RWPE2 (cell line): Measurements from ENCODE around the gene MDFIC.

Experiments used
- ATAC-seq: fragments of 200-7000 bp; cut with Tn5 transposase; 3 replicates; pipeline ENCODE4 v1.9.1; 2021; ENCODE audit warnings: low read depth
- DNase-seq: peaks from one replicate; pipeline ENCODE4 v3.0.0-alpha.2; 2020; ENCODE audit warnings: low spot score
- H3K27ac ChIP-seq: fragments of 450-650 bp; 2 replicates; pipeline ENCODE4 v1.5.1; 2017; ENCODE audit warnings: mild to moderate bottlenecking; ENCODE audit not compliant: poor library complexity, severe bottlenecking
- H3K27me3 ChIP-seq: fragments of 250-450 bp; sonication (Bioruptor Pico); 2 replicates; pipeline ENCODE4 v1.5.1; 2021; ENCODE audit warnings: mild to moderate bottlenecking, moderate library complexity; ENCODE audit not compliant: insufficient read depth, poor library complexity, severe bottlenecking
- H3K36me3 ChIP-seq: fragments of 250-450 bp; sonication (Bioruptor Pico); 2 replicates; pipeline ENCODE4 v1.5.1; 2020; ENCODE audit warnings: low read depth, mild to moderate bottlenecking, moderate library complexity
- H3K4me1 ChIP-seq: fragments of 250-450 bp; sonication (Bioruptor Pico); 2 replicates; pipeline ENCODE4 v1.5.1; 2021; ENCODE audit warnings: mild to moderate bottlenecking, moderate library complexity; ENCODE audit not compliant: insufficient read depth, poor library complexity, severe bottlenecking
- H3K4me3 ChIP-seq: fragments of 250-450 bp; sonication (Bioruptor Pico); 2 replicates; pipeline ENCODE4 v1.5.1; 2021; ENCODE audit warnings: mild to moderate bottlenecking, moderate library complexity; ENCODE audit not compliant: severe bottlenecking
- H3K9me3 ChIP-seq: fragments of 250-450 bp; sonication (Bioruptor Pico); 2 replicates; pipeline ENCODE4 v1.5.1; 2021; ENCODE audit warnings: mild to moderate bottlenecking, moderate library complexity; ENCODE audit not compliant: severe bottlenecking
- TF ChIP-seq, protein P1 (sequence below): fragments of 450-650 bp; IDR thresholded peaks from one replicate; pipeline ENCODE4 v1.5.1; 2017; ENCODE audit warnings: mild to moderate bottlenecking, moderate library complexity; ENCODE audit not compliant: poor library complexity, severe bottlenecking

The MDFIC gene

DNA sequence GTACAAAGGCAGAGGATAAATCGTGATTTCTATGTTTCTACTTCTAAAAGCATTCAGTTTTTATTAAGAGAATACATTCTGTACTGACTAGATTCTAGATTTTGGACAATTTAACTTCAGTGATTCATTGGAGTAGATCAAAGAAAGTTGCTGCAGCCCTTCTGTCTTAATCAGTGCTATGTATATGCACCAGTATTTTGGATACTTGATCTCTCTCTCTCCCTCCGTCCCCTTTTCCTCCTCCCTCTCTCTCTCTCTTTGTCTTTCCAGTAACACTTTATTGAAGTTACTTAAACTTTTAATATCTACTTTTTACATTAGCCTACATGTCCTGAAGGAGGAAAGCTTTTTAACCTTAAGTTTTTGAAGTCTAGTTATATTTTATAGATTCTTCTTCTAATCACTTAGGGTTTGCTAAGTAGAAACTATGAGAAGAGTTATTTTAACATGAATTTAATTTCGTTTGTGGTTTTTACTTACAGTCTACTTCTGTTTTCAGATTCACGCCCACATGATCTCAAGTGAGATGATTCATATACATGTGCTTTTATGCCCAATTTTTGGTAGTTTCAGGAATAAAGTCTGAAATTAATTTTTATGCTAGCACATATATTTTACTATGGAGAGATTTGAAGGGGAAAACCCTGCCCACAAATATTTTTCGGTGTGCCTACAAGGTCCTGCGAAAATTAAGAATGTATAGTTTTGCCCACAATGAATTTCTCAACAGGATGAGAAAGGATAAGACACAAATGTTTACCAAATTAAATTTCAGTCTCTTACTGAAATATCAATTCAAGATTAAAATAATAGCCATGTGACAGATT is 9.1 kb downstream of the MDFIC start:
- H3K27ac ChIP-seq = no peak overlapping the region
- ATAC-seq = no peak

DNA sequence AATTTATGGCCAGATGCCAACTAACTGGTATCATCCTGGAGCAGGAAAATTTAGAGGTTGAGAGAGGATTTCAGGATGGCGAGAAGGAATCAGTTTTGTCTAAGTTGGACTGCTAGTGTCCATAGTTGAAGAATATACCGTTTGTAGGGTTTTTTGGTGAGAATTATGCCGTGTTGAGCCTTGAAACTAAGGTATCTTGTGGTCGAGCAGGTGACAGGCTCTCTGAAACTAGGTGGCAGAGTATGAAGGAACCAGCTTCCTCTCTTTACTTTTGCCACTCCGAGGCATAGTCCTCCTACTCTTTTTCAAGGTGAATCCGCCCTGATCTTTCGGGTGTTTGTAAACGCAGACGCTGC is 9.7 kb downstream of the MDFIC start:
- H3K4me1 ChIP-seq = peaks cover 13% of the 10 kb centered on the region
- peaks cover 4% of the 10 kb centered on the region; the same call in 1 of the 2 replicates for H3K36me3 ChIP-seq
- DNase-seq = no peak
- TF ChIP-seq, protein P1, sequence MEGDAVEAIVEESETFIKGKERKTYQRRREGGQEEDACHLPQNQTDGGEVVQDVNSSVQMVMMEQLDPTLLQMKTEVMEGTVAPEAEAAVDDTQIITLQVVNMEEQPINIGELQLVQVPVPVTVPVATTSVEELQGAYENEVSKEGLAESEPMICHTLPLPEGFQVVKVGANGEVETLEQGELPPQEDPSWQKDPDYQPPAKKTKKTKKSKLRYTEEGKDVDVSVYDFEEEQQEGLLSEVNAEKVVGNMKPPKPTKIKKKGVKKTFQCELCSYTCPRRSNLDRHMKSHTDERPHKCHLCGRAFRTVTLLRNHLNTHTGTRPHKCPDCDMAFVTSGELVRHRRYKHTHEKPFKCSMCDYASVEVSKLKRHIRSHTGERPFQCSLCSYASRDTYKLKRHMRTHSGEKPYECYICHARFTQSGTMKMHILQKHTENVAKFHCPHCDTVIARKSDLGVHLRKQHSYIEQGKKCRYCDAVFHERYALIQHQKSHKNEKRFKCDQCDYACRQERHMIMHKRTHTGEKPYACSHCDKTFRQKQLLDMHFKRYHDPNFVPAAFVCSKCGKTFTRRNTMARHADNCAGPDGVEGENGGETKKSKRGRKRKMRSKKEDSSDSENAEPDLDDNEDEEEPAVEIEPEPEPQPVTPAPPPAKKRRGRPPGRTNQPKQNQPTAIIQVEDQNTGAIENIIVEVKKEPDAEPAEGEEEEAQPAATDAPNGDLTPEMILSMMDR = no peak
- H3K27ac ChIP-seq = no peak overlapping the region
- no peaks in the 10 kb centered on the region for H3K9me3 ChIP-seq
- H3K27me3 ChIP-seq = no peaks in the 10 kb centered on the region
- H3K4me3 ChIP-seq = no peak overlapping the region
- ATAC-seq = no peak

More for the DNA sequence above, 9.1 kb downstream of the MDFIC start:
- Histone ChIP-seq H3K4me1 (peaks cover 13% of the 10 kb centered on the region), H3K36me3 (peaks cover 4% of the 10 kb centered on the region; the same call in 1 of the 2 replicates), H3K4me3 (no peak overlapping the region), H3K9me3 (no peaks in the 10 kb centered on the region), H3K27me3 (no peaks in the 10 kb centered on the region)
- TF ChIP-seq, protein P1 = no peak
- DNase-seq = no peak

DNA sequence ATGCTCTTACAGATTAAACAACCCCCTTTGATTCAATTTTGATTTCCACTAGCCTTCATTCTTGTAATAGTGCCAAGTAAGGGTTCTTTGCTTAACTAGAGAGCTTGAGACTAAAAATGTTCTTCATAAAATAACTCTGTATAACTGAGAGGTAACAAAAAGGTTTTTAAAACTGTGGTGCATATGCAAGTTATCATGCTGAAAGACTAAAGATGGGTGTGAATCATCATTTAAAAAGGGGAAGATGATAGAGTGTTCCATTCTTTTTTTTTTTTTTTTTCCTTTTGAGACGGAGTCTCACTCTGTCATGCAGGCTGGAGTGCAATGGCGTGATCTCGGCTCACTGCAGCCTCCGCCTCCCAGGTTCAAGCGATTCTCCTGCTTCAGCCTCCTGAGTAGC is 11.1 kb downstream of the MDFIC start:
- Histone ChIP-seq H3K36me3 (peaks cover 4% of the 10 kb centered on the region; the same call in 1 of the 2 replicates), H3K27ac (no peak overlapping the region), H3K4me1 (peaks cover 13% of the 10 kb centered on the region), H3K27me3 (no peaks in the 10 kb centered on the region), H3K4me3 (no peak overlapping the region), H3K9me3 (no peaks in the 10 kb centered on the region)
- ATAC-seq (no peak), DNase-seq (no peak)
- TF ChIP-seq, protein P1 = no peak

DNA sequence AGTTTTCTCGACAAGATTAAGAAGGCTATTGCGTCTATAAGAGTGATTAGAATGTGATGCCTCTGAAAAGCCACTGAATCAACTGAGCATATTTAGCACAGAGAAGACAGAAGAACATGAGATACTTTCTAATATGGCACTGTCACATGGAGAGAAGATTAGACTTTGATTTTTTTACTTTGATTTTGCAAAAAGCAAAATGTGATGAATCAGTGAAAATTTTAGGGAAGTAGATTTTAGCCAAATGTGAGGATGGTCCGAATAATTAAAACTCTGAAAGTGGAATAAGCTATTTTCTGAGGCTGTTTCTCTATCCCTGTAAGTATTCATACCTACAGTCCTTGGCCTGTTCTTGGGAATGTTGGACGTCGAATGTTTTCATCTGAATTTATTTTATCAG is 11.8 kb downstream of the MDFIC start:
- TF ChIP-seq, protein P1 = no peak
- no peak for ATAC-seq
- DNase-seq = no peak
- Histone ChIP-seq H3K27me3 (no peaks in the 10 kb centered on the region), H3K27ac (no peak overlapping the region), H3K4me3 (no peak overlapping the region), H3K36me3 (peaks cover 4% of the 10 kb centered on the region; the same call in 1 of the 2 replicates), H3K9me3 (no peaks in the 10 kb centered on the region), H3K4me1 (peaks cover 13% of the 10 kb centered on the region)

DNA sequence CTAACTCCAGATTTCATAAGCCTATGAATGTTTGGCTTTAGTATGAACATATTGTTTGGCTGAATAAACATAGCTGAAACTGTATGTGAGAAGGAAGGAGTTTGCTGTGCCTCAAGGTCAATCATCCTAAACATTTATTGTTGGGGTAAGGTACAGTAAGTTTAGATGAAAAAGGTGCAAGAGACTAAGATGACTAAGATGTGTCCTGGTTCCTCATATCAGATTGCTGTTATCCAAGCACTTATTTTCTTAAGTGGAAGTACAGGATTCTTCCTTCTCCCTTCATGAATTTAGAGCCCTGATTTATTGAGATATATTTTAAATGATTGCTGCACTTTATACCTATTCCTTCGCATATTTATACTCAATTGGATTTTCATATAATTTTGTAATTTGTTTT is 12.2 kb downstream of the MDFIC start:
- Histone ChIP-seq H3K9me3 (no peaks in the 10 kb centered on the region), H3K4me3 (no peak overlapping the region), H3K27me3 (no peaks in the 10 kb centered on the region), H3K4me1 (peaks cover 13% of the 10 kb centered on the region), H3K36me3 (peaks cover 4% of the 10 kb centered on the region; the same call in 1 of the 2 replicates), H3K27ac (no peak overlapping the region)
- TF ChIP-seq, protein P1 = no peak
- DNase-seq = no peak
- no peak for ATAC-seq
